GM18499 (cell line): ENCODE measurements around the gene LONRF2.
"Not testable (repeated sequence)": the region's sequence is repeated elsewhere in the genome, so short reads cannot be mapped to it uniquely, and the experiment has no call there.

Experiments
- ATAC-seq: cut with Tn5 transposase; IDR thresholded peaks from one replicate; pipeline ENCODE4 v1.9.1; 2021; ENCODE audit warnings: moderate number of reproducible peaks; ENCODE audit not compliant: insufficient read depth, unreplicated experiment

LONRF2 gene

GRCh38 chr2:100259106-100259505 is 63.2 kb downstream of the LONRF2 start:
- no peak for ATAC-seq

GRCh38 chr2:100257939-100258338 is 64.4 kb downstream of the LONRF2 start:
- ATAC-seq: no peak

GRCh38 chr2:100256849-100257248 is 65.5 kb downstream of the LONRF2 start:
- ATAC-seq: no peak

- ATAC-seq: no peak
Measured at GRCh38 chr2:100256416-100256815, 65.9 kb downstream of the LONRF2 start.

GRCh38 chr2:100254646-100255210 is 67.6 kb downstream of the LONRF2 start:
- ATAC-seq: no peak

- ATAC-seq: no peak
Measured at GRCh38 chr2:100253786-100254185, 68.5 kb downstream of the LONRF2 start.

GRCh38 chr2:100252811-100253698 is 69.2 kb downstream of the LONRF2 start:
- ATAC-seq: no peak

- no peak for ATAC-seq
Measured at GRCh38 chr2:100250645-100251044, 71.7 kb downstream of the LONRF2 start.

- ATAC-seq: no peak
Measured at GRCh38 chr2:100248971-100249370, 73.3 kb downstream of the LONRF2 start.

GRCh38 chr2:100248556-100248955 is 73.7 kb downstream of the LONRF2 start:
- ATAC-seq: not testable (repeated sequence)

GRCh38 chr2:100248044-100248330 is 74.3 kb downstream of the LONRF2 start:
- ATAC-seq: no peak

GRCh38 chr2:100247256-100248043 is 74.9 kb downstream of the LONRF2 start:
- ATAC-seq: peak; percentile 75

- no peak for ATAC-seq
Measured at GRCh38 chr2:100246163-100247145, 75.8 kb downstream of the LONRF2 start.

- ATAC-seq: no peak
Measured at GRCh38 chr2:100245681-100246080, 76.6 kb downstream of the LONRF2 start.

- no peak for ATAC-seq
Measured at GRCh38 chr2:100244881-100245605, 77.3 kb downstream of the LONRF2 start.

GRCh38 chr2:100243631-100244030 is 78.7 kb downstream of the LONRF2 start:
- no peak for ATAC-seq

- ATAC-seq: no peak
Measured at GRCh38 chr2:100242891-100243619, 79.2 kb downstream of the LONRF2 start.

GRCh38 chr2:100242476-100242875 is 79.8 kb downstream of the LONRF2 start:
- no peak for ATAC-seq

- ATAC-seq: no peak
Measured at GRCh38 chr2:100241236-100241635, 81.1 kb downstream of the LONRF2 start.
